ENCODE results near the gene PNN. TPM values are rescaled to one million over a fixed set of nuclear protein-coding genes. Genes with fewer than 3 reads are reported as not detected.
"Not testable (repeated sequence)": the region's sequence is repeated elsewhere in the genome, so short reads cannot be mapped to it uniquely, and the experiment has no call there.

The PNN gene
- total RNA-seq, 4 donors from 2014 or later = 33.0 to 159 (median 76.2) TPM

GRCh38 chr14:39230416-39231035, 55.5 kb downstream of the PNN start:
- Histone ChIP-seq H3K4me1 (peaks cover 0 to 20% (median 4%) of the 10 kb centered on the region in 4 donors), H3K9me3 (no peaks in the 10 kb centered on the region), H3K27ac (no peak overlapping the region), H3K4me3 (no peak overlapping the region), H3K27me3 (no peaks in the 10 kb centered on the region), H3K36me3 (no peaks in the 10 kb centered on the region)
- no peak for DNase-seq
- no peak for TF ChIP-seq EP300 (IDR thresholded peaks at IDR 0.05; ENCODE audit: low read depth)
- no peak for TF ChIP-seq CTCF (IDR thresholded peaks at IDR 0.05)
- no peak for TF ChIP-seq POLR2AphosphoS5 (IDR thresholded peaks at IDR 0.05)
- TF ChIP-seq POLR2A (IDR thresholded peaks at IDR 0.05) = no peak
- in situ Hi-C loops (cut with MboI; ENCODE audit: low pct_ligation_motif_present in 1 of 4, low pct_unique_long_range_greater_than_20kb in 1 of 4, low sequenced_read_pairs in 3 of 4) (no loop called here), intact Hi-C loops (cut with DNase I; ENCODE audit: low total_unique reads) (no loop called here)
- WGBS, 2 donors (ENCODE audit: low coverage in 1 of 2) = 78 to 84% methylated on average over 4 to 5 of the region's 5 CpGs

- WGBS, 2 donors (ENCODE audit: low coverage in 1 of 2) = 88 to 95% methylated on average over 11 of the region's 11 CpGs
- TF ChIP-seq CTCF (IDR thresholded peaks at IDR 0.05) = peak in 2 of 5 experiments; percentile 13 to 21
- H3K27me3 ChIP-seq; H3K9me3 ChIP-seq; intact Hi-C loops (cut with DNase I; ENCODE audit: low total_unique reads); H3K36me3 ChIP-seq; H3K4me3 ChIP-seq; H3K27ac ChIP-seq; in situ Hi-C loops (cut with MboI; ENCODE audit: low pct_ligation_motif_present in 1 of 4, low pct_unique_long_range_greater_than_20kb in 1 of 4, low sequenced_read_pairs in 3 of 4): not testable (repeated sequence)
- peak; percentile 14 for DNase-seq
- H3K4me1 ChIP-seq = peaks cover 0 to 20% (median 4%) of the 10 kb centered on the region in 4 donors
Observed at GRCh38 chr14:39231751-39232553, 56.9 kb downstream of the PNN start.

Other genes with a start within 250 kb of the PNN start
- 100 to 1,000 TPM in 3 of 4 donors, 10 to 100 TPM in 1; 88.6 to 290 (median 162) TPM for gene SEC23A, start 72.0 kb upstream of the PNN start, total RNA-seq
- gene GEMIN2, start 60.9 kb upstream of the PNN start, total RNA-seq = 10 to 100 TPM in 3 of 4 donors, not detected in 1; 11.5 to 75.0 (median 20.0) TPM
- gene TRAPPC6B, start 4.9 kb upstream of the PNN start, total RNA-seq = 10 to 100 TPM in 3 of 4 donors, 1 to 10 TPM in 1; 3.7 to 48.8 (median 25.3) TPM
- 10 to 100 TPM; 54.1 to 83.0 (median 71.4) TPM for gene MIA2, start 58.7 kb downstream of the PNN start, total RNA-seq